Suprapubic skin (tissue), 3 donors: Measurements from ENCODE around the gene HES2.

Experiments
- CTCF ChIP-seq, 2 donors: fragments of 200-600 bp in 1 of 2; fragments of 450-650 bp in 1 of 2; sonication (generic) in 1 of 2; IDR thresholded peaks; one replicate each; pipeline ENCODE4 v1.5.1; 2016 to 2019; ENCODE audit warnings: antibody characterized with exemption in 2 of 2, mild to moderate bottlenecking in 1 of 2, moderate library complexity in 1 of 2
- POLR2A ChIP-seq, 2 donors: fragments of 450-650 bp; IDR thresholded peaks; one replicate each; pipeline ENCODE4 v1.6.1; 2017; ENCODE audit warnings: antibody characterized with exemption in 2 of 2, mild to moderate bottlenecking in 2 of 2, moderate library complexity in 2 of 2

- TF ChIP-seq CTCF (IDR thresholded peaks at IDR 0.05) (no peak), POLR2A (IDR thresholded peaks at IDR 0.05) (no peak)
Observed at GRCh38 chr1:6417961-6418667, 1.6 kb downstream of the HES2 start.
